Astrocyte of the spinal cord (primary cell): Measurements from ENCODE around the gene CDS2.

Source experiments
- DNase-seq: peaks from one replicate; pipeline ENCODE4 v3.0.0; 2011; ENCODE audit warnings: low read depth, low spot score
- H3K4me3 ChIP-seq: 2 replicates; pipeline ENCODE4 v1.5.1; 2011; ENCODE audit warnings: low read depth, mild to moderate bottlenecking, low read length, moderate library complexity
- CTCF ChIP-seq: IDR thresholded peaks from 2 replicates; pipeline ENCODE4 v1.5.1; 2012; ENCODE audit warnings: low read depth, mild to moderate bottlenecking, low read length, inconsistent platforms
- in situ Hi-C: cut with HindIII; loops from 2 replicates; pipeline ENCODE4 v1.10.0; 2017; ENCODE audit warnings: low sequenced_read_pairs

Gene CDS2

GRCh38 chr20:5221061-5221430 lies 94.2 kb downstream of the CDS2 start:
- DNase-seq = no peak
- in situ Hi-C loops = no loop called here
- H3K4me3 ChIP-seq = no peak overlapping the region
- TF ChIP-seq CTCF = no peak

- peak; percentile 53 for DNase-seq
- in situ Hi-C loops = no loop called here
- peak; percentile 90 for TF ChIP-seq CTCF
- H3K4me3 ChIP-seq = no peak overlapping the region
Measured at GRCh38 chr20:5222919-5223634, 96.3 kb downstream of the CDS2 start.

GRCh38 chr20:5230544-5230943 lies 103.7 kb downstream of the CDS2 start:
- in situ Hi-C loops = no loop called here
- no peak for TF ChIP-seq CTCF
- no peak overlapping the region for H3K4me3 ChIP-seq

GRCh38 chr20:5234158-5234557 lies 107.3 kb downstream of the CDS2 start:
- TF ChIP-seq CTCF = no peak
- in situ Hi-C loops = no loop called here
- H3K4me3 ChIP-seq = no peak overlapping the region
- no peak for DNase-seq

More at GRCh38 chr20:5230544-5230943, 103.7 kb downstream of the CDS2 start:
- no peak for DNase-seq

GRCh38 chr20:5234978-5235377 lies 108.2 kb downstream of the CDS2 start:
- in situ Hi-C loops = no loop called here
- TF ChIP-seq CTCF = no peak
- no peak overlapping the region for H3K4me3 ChIP-seq
- no peak for DNase-seq
